Retinal pigment epithelial cell (primary cell): ENCODE measurements around the gene EBF3.

Source experiments
- DNase-seq: peaks from one replicate; pipeline ENCODE4 v3.0.0-alpha.2; 2010; ENCODE audit warnings: low read depth
- H3K4me3 ChIP-seq: 2 replicates; pipeline ENCODE4 v1.5.1; 2011; ENCODE audit warnings: mild to moderate bottlenecking, low read length, control low read depth, moderate library complexity
- CTCF ChIP-seq: conservative IDR thresholded peaks from 2 replicates; pipeline ENCODE4 v1.5.1; 2011; ENCODE audit warnings: low read depth, low read length, control low read depth, inconsistent platforms

The EBF3 gene

GRCh38 chr10:129825221-129825620 lies 138.9 kb downstream of the EBF3 start:
- TF ChIP-seq CTCF: no peak
- DNase-seq: no peak
- no peak overlapping the region for H3K4me3 ChIP-seq

- TF ChIP-seq CTCF: no peak
- DNase-seq: no peak
Measured at GRCh38 chr10:129820451-129820850, 143.6 kb downstream of the EBF3 start.

GRCh38 chr10:129816656-129817045 lies 147.4 kb downstream of the EBF3 start:
- DNase-seq: no peak
- no peak overlapping the region for H3K4me3 ChIP-seq
- TF ChIP-seq CTCF: no peak

More at GRCh38 chr10:129820451-129820850, 143.6 kb downstream of the EBF3 start:
- no peak overlapping the region for H3K4me3 ChIP-seq

DNA sequence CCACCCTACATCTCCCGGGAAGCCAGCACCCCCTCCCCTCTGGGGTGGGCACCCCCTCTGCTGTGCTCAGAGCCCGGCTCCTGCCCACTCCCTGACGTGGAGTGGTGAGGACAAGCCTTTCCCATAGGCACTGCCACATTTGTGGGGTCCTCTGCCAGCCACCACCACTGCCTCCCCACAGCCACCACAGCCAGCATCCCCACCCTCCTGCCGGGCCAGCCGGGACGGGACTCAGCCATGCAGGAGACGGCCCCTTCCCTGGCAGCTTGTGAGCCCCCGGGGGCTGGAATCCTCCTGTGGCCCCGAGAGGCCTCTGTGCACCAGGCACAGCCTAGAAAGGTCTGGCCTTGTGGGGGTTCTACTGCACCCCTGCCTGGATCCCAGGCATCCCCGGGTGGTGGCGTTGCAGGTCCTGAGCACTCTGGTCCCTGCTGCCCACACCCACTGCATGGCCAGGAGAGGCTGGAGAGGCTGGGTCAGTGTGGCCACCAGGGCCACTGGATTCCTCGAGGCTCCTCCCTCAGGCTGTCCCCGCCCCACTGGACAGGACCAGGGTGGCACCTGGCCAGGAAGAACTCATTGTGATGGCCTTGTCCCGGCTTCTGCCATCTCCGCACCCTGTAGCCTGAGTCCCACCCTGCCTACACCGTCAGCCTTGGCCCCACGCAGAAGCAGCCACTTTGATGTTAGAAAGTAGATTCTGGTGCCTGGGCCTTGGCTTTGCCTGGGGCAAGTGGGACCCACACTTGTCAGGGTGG lies 148.0 kb downstream of the EBF3 start:
- DNase-seq: no peak
- H3K4me3 ChIP-seq: no peak overlapping the region
- no peak for TF ChIP-seq CTCF

GRCh38 chr10:129814681-129815646 lies 149.1 kb downstream of the EBF3 start:
- no peak overlapping the region for H3K4me3 ChIP-seq
- TF ChIP-seq CTCF: no peak
- DNase-seq: no peak

- no peak for TF ChIP-seq CTCF
- DNase-seq: no peak
- no peak overlapping the region for H3K4me3 ChIP-seq
Measured at GRCh38 chr10:129812398-129812797, 151.7 kb downstream of the EBF3 start.
